Esophagus squamous epithelium (tissue), 4 donors: ENCODE results near the gene EGFLAM.

Source experiments
- POLR2A ChIP-seq, 4 donors: fragments of 450-650 bp; IDR thresholded peaks; one replicate each; pipeline ENCODE4 v1.6.1; 2017; ENCODE audit warnings: antibody characterized with exemption in 4 of 4, mild to moderate bottlenecking in 4 of 4, moderate library complexity in 3 of 4
- TF ChIP-seq, protein P1 (sequence below), 6 experiments: fragments of 450-650 bp in 4 of 6; fragments of 200-600 bp in 2 of 6; sonication (generic) in 2 of 6; IDR thresholded peaks; one replicate each; pipeline ENCODE4 v1.5.1; 2016 to 2019; ENCODE audit warnings: antibody characterized with exemption in 6 of 6, mild to moderate bottlenecking in 4 of 6, moderate library complexity in 4 of 6

GRCh38 chr5:38285226-38285625, 26.9 kb downstream of the EGFLAM start:
- TF ChIP-seq POLR2A (IDR thresholded peaks at IDR 0.05), result no peak
- TF ChIP-seq, protein P1, sequence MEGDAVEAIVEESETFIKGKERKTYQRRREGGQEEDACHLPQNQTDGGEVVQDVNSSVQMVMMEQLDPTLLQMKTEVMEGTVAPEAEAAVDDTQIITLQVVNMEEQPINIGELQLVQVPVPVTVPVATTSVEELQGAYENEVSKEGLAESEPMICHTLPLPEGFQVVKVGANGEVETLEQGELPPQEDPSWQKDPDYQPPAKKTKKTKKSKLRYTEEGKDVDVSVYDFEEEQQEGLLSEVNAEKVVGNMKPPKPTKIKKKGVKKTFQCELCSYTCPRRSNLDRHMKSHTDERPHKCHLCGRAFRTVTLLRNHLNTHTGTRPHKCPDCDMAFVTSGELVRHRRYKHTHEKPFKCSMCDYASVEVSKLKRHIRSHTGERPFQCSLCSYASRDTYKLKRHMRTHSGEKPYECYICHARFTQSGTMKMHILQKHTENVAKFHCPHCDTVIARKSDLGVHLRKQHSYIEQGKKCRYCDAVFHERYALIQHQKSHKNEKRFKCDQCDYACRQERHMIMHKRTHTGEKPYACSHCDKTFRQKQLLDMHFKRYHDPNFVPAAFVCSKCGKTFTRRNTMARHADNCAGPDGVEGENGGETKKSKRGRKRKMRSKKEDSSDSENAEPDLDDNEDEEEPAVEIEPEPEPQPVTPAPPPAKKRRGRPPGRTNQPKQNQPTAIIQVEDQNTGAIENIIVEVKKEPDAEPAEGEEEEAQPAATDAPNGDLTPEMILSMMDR (IDR thresholded peaks at IDR 0.05), result no peak
